HTR-8/SVneo (cell line): ENCODE measurements around the gene TP73.
A peak's percentile ranks its signal among the peaks of the same experiment; 100 is the strongest.

ENCODE experiments used
- DNase-seq: peaks from one replicate; pipeline ENCODE4 v3.0.0; 2011; ENCODE audit warnings: low spot score, mixed read lengths; ENCODE audit not compliant: insufficient read length
- FAIRE-seq: peaks from 2 replicates; lab custom pipeline; 2011; peaks lifted over from hg19 to GRCh38; lab: Jason Lieb, UNC

Gene TP73

GRCh38 chr1:3651930-3652547 is at the start of gene TP73:
Gene TP73 (plus strand): TSS chr1:3652516. CDS start chr1:3682366, 29,850 bp downstream.
- FAIRE-seq (peak; percentile 58), DNase-seq (peak; percentile 53)

- DNase-seq (no peak), FAIRE-seq (no peak)
Measured at GRCh38 chr1:3603156-3603555, 49.2 kb upstream of the TP73 start.

DNA sequence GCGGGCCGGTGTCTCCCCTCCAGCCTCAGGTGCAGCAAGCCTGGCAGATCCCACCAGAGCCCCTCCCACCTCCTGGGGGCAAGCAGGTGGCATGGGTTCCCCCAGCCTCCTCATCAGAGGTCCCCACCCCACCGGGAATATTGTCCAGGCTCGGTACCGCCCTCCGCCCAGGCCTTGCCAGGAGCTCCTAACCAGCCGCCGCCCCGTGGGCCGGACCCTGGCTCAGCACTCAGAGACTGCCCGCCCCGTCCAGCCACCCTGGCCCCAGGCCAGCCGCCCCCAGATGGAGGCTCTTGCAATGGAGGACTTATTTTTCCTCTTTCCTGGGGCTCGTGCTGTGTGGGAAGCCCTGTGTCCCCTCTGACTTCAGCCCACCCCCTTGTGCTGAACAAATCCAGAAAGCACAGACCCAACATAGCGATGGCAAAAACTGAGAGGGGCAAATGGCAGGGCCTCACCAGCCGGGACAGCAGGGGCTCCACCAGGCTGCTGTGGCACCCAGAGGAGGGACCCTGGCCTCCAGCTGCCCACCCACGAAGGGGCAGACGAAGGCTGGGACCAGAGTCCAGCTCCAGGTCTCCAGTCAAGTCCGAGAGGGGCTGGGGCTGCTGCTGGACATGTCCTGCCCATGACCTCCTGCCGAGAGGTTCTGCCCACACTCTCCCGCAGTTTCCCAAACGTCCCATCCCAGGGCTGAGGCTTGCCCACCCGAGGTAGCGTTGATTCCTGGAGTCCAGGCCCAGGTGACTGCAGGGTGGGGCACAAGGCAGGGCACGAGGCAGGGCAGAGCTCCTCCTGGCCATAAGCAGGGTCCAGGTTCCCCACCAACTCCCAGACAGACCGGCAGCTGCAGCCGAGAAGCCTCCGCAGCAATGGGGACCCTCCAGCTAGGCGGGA is 48.5 kb upstream of the TP73 start:
- DNase-seq: no peak
- FAIRE-seq: no peak

DNA sequence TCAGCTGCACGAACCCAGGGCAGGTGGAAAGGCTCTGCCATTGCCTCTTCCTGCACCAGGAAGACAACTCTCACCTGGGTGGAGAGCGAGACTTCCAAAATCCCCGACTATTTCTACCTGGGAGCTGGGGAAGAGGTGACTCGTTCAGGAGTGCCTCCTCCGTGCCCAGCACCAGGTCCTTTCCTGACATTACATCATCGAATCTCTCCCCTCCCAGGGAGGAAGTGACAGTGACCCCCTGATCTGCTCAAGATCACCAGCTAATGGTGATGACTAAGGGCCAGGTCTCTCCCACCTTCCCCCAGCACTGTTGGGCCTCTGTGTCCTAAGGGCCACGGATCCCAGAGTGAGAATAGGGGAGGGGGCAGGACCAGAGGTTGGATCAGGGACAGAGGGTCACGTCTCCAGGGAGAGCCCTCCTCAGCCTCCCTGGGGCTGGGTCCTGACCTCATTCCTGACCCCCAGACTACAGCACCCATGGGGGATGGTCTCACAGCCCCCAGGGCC is 47.8 kb upstream of the TP73 start:
- DNase-seq: no peak
- no peak for FAIRE-seq

DNA sequence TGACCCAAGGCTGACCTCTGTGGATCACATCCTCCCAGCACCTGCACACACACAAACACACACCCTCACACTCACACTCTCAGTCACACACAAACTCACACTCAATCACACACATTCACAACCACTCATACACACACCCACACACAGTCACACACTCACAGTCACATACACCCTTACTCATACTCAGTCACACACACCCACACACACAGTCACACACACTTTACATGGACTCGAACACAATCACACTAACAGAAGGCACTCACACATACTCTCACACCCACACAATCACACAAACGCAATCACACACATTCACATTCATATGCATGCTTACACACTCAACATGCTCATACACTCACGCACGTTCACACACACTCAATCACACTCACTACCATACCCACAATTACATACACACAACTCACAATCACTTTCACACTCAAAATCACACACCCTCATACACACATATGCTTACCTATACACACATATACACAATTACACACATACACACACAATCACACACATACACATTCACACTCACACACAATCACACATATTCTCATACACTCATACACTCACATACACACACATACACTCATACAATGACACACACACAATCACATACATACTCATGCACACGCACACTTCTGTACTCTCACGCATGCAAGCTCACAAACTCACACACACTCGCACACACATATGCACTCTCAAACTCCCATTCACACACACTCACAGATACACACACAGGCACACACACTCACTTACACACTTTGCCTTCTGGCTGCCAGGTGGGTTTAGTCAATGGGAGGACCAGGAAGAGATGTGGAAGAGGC is 47.1 kb upstream of the TP73 start:
- no peak for DNase-seq
- peak; percentile 96 for FAIRE-seq

- DNase-seq: no peak
- FAIRE-seq: no peak
Measured at GRCh38 chr1:3606779-3607702, 45.3 kb upstream of the TP73 start.

DNA sequence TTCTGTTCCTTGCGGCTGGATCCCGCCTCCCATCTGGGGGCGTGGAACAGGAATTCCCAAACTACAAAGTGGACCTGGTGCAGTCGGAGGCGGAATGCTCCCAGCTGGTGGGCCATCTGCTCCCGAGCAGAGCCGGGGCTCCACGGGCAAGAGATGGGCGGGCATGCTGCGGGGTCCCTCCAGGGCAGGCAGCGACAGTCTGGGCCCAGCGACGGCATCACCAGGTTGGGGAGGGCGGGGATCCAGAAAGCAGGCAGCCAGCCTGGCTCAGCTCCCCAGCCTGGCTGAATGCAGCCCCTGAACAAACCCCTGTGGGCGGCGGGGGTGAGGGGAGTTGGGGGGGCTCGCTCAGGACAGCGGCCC is 44.6 kb upstream of the TP73 start:
- DNase-seq (no peak), FAIRE-seq (no peak)

- no peak for FAIRE-seq
- DNase-seq: no peak
Measured at GRCh38 chr1:3608154-3608553, 44.2 kb upstream of the TP73 start.

DNA sequence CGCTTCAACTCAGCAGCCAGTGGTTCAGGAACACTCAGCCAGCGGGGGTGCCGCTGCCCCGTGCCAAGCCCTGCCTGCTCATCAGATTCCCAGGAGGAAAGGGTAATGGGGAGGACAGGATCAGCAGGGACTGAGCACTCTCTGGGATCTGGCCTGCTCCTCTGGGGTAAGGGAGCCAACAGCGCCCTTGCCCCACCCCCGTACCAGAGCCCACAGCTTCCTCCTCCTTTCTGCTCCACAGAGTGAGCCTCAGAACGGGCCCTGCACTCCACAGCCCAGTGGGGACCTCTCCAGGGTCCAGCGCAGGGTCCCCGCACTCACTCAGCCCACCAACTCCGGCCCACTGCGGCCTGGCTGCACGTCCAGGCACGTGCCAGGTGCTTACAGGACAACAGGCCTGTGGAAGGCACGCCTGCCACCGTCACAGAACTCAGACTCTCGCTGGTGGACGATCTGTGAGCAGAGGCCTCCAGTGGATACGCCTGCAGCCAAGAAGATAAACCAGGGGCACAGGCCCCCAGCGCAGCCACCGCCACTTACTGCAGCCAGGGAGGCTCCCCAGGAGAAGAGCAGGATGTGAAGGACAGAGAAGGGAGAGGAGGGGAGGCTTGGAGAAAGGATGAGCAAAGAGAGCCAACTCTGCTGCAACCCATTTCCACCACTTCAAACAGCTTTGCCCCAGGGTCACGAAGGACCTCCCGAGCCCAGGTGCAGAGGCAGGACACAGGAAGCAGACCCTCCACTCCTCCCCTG is 43.1 kb upstream of the TP73 start:
- DNase-seq (no peak), FAIRE-seq (no peak)

DNA sequence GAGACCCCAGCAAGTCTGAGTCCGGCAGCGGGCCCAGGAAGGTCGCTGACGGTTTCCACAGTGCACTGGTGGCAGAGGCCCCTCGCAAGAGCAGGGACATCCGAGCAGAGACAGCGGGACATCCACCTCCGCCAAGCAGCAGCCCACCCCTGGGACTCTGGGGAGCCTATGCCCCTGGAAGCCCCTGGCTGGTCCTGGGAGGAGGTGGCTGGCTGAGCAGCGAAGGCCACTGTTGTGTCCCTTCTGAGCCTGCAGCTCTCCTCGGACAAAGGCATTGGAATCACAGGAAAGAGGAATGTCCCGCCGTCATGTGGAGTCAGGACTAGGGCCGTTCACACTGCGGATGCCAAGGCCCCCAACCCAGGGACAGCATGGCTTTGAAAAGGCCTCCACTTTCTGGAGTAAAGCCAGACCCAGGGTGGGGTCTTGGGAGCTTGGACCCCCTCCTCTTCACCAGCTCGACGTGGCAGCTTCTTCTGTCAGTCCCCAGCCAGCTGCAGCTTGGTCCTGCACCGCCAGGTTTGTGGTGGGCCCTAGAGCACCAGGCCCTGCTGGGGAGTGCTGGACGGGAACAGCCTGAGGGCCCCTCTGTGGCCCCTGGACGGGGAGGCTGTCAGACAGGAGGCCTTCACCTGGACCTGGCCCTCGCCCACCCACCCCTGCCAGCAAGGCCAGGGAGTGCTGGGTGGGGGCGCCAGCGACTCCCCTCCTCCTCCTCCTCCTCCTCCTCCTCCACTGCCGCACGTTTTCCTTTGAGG is 42.4 kb upstream of the TP73 start:
- DNase-seq: no peak
- FAIRE-seq: no peak

GRCh38 chr1:3610527-3611169 is 41.7 kb upstream of the TP73 start:
- FAIRE-seq (no peak), DNase-seq (no peak)

- peak; percentile 64 for FAIRE-seq
- peak; percentile 78 for DNase-seq
Measured at GRCh38 chr1:3611170-3612019, 40.9 kb upstream of the TP73 start, which contains the start of gene MEGF6. Gene MEGF6 (minus strand): TSS chr1:3611508. CDS start chr1:3611268, 240 bp downstream.

DNA sequence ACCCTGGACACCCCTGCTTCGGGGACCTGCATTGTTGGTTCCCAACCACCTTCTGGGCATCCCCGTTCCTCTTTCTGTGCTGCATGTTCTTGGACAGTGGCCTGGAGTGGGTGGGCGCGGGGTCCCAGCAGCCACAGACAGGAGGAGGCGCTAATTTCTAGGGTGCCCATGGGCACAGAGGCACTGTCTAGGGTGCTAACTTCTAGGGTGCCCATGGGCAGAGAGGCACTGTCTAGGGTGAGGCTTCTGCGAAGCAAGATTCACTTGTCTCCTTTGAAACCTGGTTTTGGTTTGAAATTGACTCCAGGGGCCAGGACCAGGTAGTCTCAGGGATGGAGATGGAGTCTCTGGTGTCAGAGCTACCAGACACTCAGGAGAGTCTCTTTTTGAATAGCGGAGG is 40.2 kb upstream of the TP73 start:
- FAIRE-seq: no peak
- DNase-seq: no peak

GRCh38 chr1:3614755-3615742 is 37.3 kb upstream of the TP73 start:
- FAIRE-seq (no peak), DNase-seq (no peak)

DNA sequence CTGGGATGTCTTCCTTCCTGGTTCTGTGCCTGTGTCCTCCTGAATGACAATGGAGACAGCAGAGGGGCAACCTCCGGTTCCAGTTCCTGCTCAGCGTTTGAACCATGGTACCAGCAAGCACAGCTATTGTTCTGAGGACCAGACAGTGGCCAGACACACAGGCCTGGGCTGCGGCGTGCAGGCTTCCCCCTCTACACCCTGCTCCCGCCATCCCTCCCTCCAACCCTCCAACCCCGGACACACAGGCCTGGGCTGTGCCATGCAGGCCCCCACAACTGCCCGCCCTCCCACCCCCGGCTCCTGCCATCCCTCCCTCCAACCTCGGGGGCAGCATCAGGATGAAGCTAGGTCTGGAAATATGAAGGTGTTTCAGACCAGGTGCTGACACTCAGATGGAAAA is 35.5 kb upstream of the TP73 start:
- FAIRE-seq (no peak), DNase-seq (no peak)
